Ecto neural progenitor cell (in vitro differentiated cells): ENCODE measurements around the gene CA10.

ENCODE experiments used
- DNase-seq: peaks from one replicate; pipeline ENCODE4 v3.0.0-alpha.2; 2018; ENCODE audit warnings: low spot score

Gene CA10

GRCh38 chr17:51676691-51677487 lies 481.6 kb downstream of the CA10 start:
- no peak for DNase-seq

GRCh38 chr17:51674579-51675255 lies 483.8 kb downstream of the CA10 start:
- DNase-seq = no peak

GRCh38 chr17:51673070-51673469 lies 485.4 kb downstream of the CA10 start:
- no peak for DNase-seq

GRCh38 chr17:51672065-51672464 lies 486.4 kb downstream of the CA10 start:
- DNase-seq = no peak

- DNase-seq = no peak
These were observed 487.6 kb downstream of the CA10 start for GRCh38 chr17:51670899-51671298.

GRCh38 chr17:51668963-51669246 lies 489.6 kb downstream of the CA10 start:
- DNase-seq = no peak

GRCh38 chr17:51668155-51668962 lies 490.2 kb downstream of the CA10 start:
- no peak for DNase-seq

- no peak for DNase-seq
These were observed 490.8 kb downstream of the CA10 start for GRCh38 chr17:51667706-51668083.

- DNase-seq = no peak
These were observed 491.4 kb downstream of the CA10 start for GRCh38 chr17:51666971-51667705.

- DNase-seq = no peak
These were observed 496.1 kb downstream of the CA10 start for GRCh38 chr17:51662204-51663056.

- no peak for DNase-seq
These were observed 497.1 kb downstream of the CA10 start for GRCh38 chr17:51661403-51661802.

- no peak for DNase-seq
These were observed 498.2 kb downstream of the CA10 start for GRCh38 chr17:51660266-51660665.

GRCh38 chr17:51657224-51657623 lies 501.3 kb downstream of the CA10 start:
- DNase-seq = no peak

- DNase-seq = peak; percentile 62
These were observed 504.6 kb downstream of the CA10 start for GRCh38 chr17:51653878-51654277.

- DNase-seq = no peak
These were observed 506.0 kb downstream of the CA10 start for GRCh38 chr17:51652529-51652928.

- DNase-seq = no peak
These were observed 506.8 kb downstream of the CA10 start for GRCh38 chr17:51651513-51652298.

- DNase-seq = no peak
These were observed 507.7 kb downstream of the CA10 start for GRCh38 chr17:51650772-51651171.

- DNase-seq = no peak
These were observed 508.3 kb downstream of the CA10 start for GRCh38 chr17:51650202-51650601.

- DNase-seq = no peak
These were observed 510.7 kb downstream of the CA10 start for GRCh38 chr17:51647826-51648225.

- no peak for DNase-seq
These were observed 511.4 kb downstream of the CA10 start for GRCh38 chr17:51647067-51647466.

GRCh38 chr17:51646539-51646938 lies 512.0 kb downstream of the CA10 start:
- no peak for DNase-seq
